HepG2 (cell line): ENCODE measurements around the gene MADCAM1. TPM values are rescaled to one million over a fixed set of nuclear protein-coding genes. Genes with fewer than 3 reads are reported as not detected.
A peak's percentile ranks its signal among the peaks of the same experiment; 100 is the strongest.

Source experiments
- AHDC1 ChIP-seq: sonication (generic); formaldehyde crosslinking; IDR thresholded peaks from 2 replicates; pipeline ENCODE4 v1.5.1; 2020; ENCODE audit warnings: mild to moderate bottlenecking, missing genetic modification reagents, borderline replicate concordance
- ATF6 ChIP-seq: sonication (generic); formaldehyde crosslinking; conservative IDR thresholded peaks from 2 replicates; pipeline ENCODE4 v1.4.0; 2020; ENCODE audit warnings: missing genetic modification reagents
- GFI1 ChIP-seq: sonication (generic); formaldehyde crosslinking; IDR thresholded peaks from 2 replicates; pipeline ENCODE4 v1.5.0; 2020; ENCODE audit warnings: missing genetic modification reagents, mild to moderate bottlenecking, borderline replicate concordance
- HMGXB4 ChIP-seq, 2 experiments: sonication (generic) in 1 of 2; formaldehyde crosslinking in 1 of 2; IDR thresholded peaks; 2 replicates each; pipeline versions ENCODE4 v1.4.0 to v1.6.1; 2018 to 2020; ENCODE audit warnings: missing genetic modification reagents in 2 of 2, borderline replicate concordance in 1 of 2, low read depth in 1 of 2, mild to moderate bottlenecking in 1 of 2, missing biosample characterization in 1 of 2
- NR2F6 ChIP-seq, 2 experiments: IDR thresholded peaks; 2 replicates each; pipeline ENCODE4 v1.6.1; 2016; ENCODE audit warnings: antibody characterized with exemption in 1 of 2, mild to moderate bottlenecking in 1 of 2
- POLR2G ChIP-seq: fragments of 200-400 bp; formaldehyde crosslinking; IDR thresholded peaks from 2 replicates; pipeline ENCODE4 v1.6.1; 2018; ENCODE audit warnings: mild to moderate bottlenecking, low read depth, low read length, moderate library complexity
- SATB2 ChIP-seq: sonication (generic); formaldehyde crosslinking; IDR thresholded peaks from 2 replicates; pipeline ENCODE4 v1.5.0; 2020; ENCODE audit warnings: missing genetic modification reagents
- SP1 ChIP-seq, 2 experiments: fragments of 450-650 bp in 1 of 2; sonication (generic) in 1 of 2; formaldehyde crosslinking in 1 of 2; IDR thresholded peaks; 2 replicates each; pipeline versions ENCODE4 v1.4.0 to v1.6.1; 2016 to 2020; ENCODE audit warnings: missing genetic modification reagents in 1 of 2
- ZFP82 ChIP-seq: sonication (generic); formaldehyde crosslinking; IDR thresholded peaks from 2 replicates; pipeline ENCODE4 v1.5.1; 2020; ENCODE audit warnings: mild to moderate bottlenecking, missing genetic modification reagents, borderline replicate concordance
- ZNF230 ChIP-seq: sonication (generic); formaldehyde crosslinking; IDR thresholded peaks from 2 replicates; pipeline ENCODE4 v1.4.0; 2020; ENCODE audit warnings: mild to moderate bottlenecking, missing genetic modification reagents
- ZNF441 ChIP-seq: sonication (generic); formaldehyde crosslinking; IDR thresholded peaks from 2 replicates; pipeline ENCODE4 v1.7.0; 2021; ENCODE audit warnings: missing genetic modification reagents, borderline replicate concordance
- ZNF770 ChIP-seq: sonication (generic); formaldehyde crosslinking; IDR thresholded peaks from 2 replicates; pipeline ENCODE4 v1.5.0; 2020; ENCODE audit warnings: mild to moderate bottlenecking, missing genetic modification reagents
- polyA plus RNA-seq, 8 experiments: library from polyadenylated mRNA; depleted of rRNA in 3 of 8; stranded (reverse) in 7 of 8; unstranded in 1 of 8; fragments of >200 nt; fragmentation: Illumina TruSeq in 4 of 8; extraction: Trizol in 4 of 8; gene quantifications; 2 replicates each; pipeline versions ENCODE4 v1.2.1 to v1.2.3, GENCODE V29; 2011 to 2016; ENCODE audit warnings: low read depth in 4 of 8, missing spikeins in 1 of 8, mixed read lengths in 1 of 8; ENCODE audit not compliant: insufficient read depth in 1 of 8
- total RNA-seq, 5 experiments: library from RNA; depleted of rRNA; stranded (reverse); fragments of >200 nt; fragmentation: Illumina TruSeq; extraction: Trizol; gene quantifications; 2 replicates each; pipeline ENCODE4 v1.2.3, GENCODE V29; 2016; ENCODE audit warnings: low read depth in 1 of 5

Gene MADCAM1
- total and polyA plus RNA-seq, 2 of the 13 experiments (the other 11 are each of a cell fraction or from before 2014, with no cell fraction given): 0.29 to 0.33 TPM

GRCh38 chr19:506404-507285 lies 10.4 kb downstream of the MADCAM1 start (continued):
- TF ChIP-seq HMGXB4 (CRISPR knock-in tag; IDR thresholded peaks at IDR 0.05; ENCODE audit: borderline replicate concordance in 1 of 2, low read depth in 1 of 2) (peak; percentile 92 to 93), SATB2 (CRISPR knock-in tag) (no peak), ZNF441 (CRISPR knock-in tag) (0 out of 2 replicates have a peak, but pooled peaks have one; percentile 35), GFI1 (no peak; the same call in 1 of the 2 replicates), ATF6 (CRISPR knock-in tag) (peak; percentile 55; the same call in 1 of the 2 replicates), AHDC1 (CRISPR knock-in tag) (peak; percentile 54; the same call in 1 of the 2 replicates), ZNF230 (CRISPR knock-in tag) (peak; percentile 82; the same call in 1 of the 2 replicates), SP1 (IDR thresholded peaks at IDR 0.05) (no peak), SP1 (CRISPR knock-in tag; IDR thresholded peaks at IDR 0.05) (peak; percentile 58; the same call in 1 of the 2 replicates), POLR2G (peak; percentile 82), ZNF770 (CRISPR knock-in tag) (peak; percentile 72), NR2F6 (IDR thresholded peaks at IDR 0.05) (peak; percentile 45; the same call in 1 of the 2 replicates), NR2F6 (CRISPR knock-in tag; IDR thresholded peaks at IDR 0.05) (peak; percentile 80), ZFP82 (CRISPR knock-in tag) (0 out of 2 replicates have a peak, but pooled peaks have one; percentile 15)
